ENCODE measurements around the gene PCNT. TPM values are rescaled to one million over a fixed set of nuclear protein-coding genes. Genes with fewer than 3 reads are reported as not detected.

Gene PCNT
- total RNA-seq, 2 experiments from 2014 or later: 46.2 to 46.6 TPM

GRCh38 chr21:46344219-46344915, 20.4 kb downstream of the PCNT start:
- Mint-ChIP-seq H3K4me3 (no peak overlapping the region), H3K4me1 (ENCODE audit: low read depth) (peaks cover 2% of the 10 kb centered on the region), H3K27me3 (no peaks in the 10 kb centered on the region), H3K27ac (no peak overlapping the region), H3K36me3 (ENCODE audit: low read depth) (peaks cover 40% of the 10 kb centered on the region), H3K9me3 (no peaks in the 10 kb centered on the region)
- intact Hi-C loops (cut with micrococcal nuclease): no loop called here
- ATAC-seq: no peak
- ChIA-PET POLR2A (no interaction called here), CTCF (no interaction called here)
- no peak for TF ChIP-seq CTCF (IDR thresholded peaks at IDR 0.05)
- no peak for DNase-seq

- POLR2A ChIA-PET: no interaction called here
- H3K27ac Mint-ChIP-seq: no peak overlapping the region
- peaks cover 2% of the 10 kb centered on the region for H3K4me1 Mint-ChIP-seq (ENCODE audit: low read depth)
- ATAC-seq (no peak), DNase-seq (no peak)
- no peaks in the 10 kb centered on the region for H3K27me3 Mint-ChIP-seq
- no peak for TF ChIP-seq CTCF (IDR thresholded peaks at IDR 0.05)
- no peaks in the 10 kb centered on the region for H3K9me3 Mint-ChIP-seq
- intact Hi-C loops (cut with micrococcal nuclease): no loop called here
- CTCF ChIA-PET: no interaction called here
- peaks cover 35% of the 10 kb centered on the region for H3K36me3 Mint-ChIP-seq (ENCODE audit: low read depth)
- no peak overlapping the region for H3K4me3 Mint-ChIP-seq
Observed at GRCh38 chr21:46345861-46346260, 21.9 kb downstream of the PCNT start.

DNA sequence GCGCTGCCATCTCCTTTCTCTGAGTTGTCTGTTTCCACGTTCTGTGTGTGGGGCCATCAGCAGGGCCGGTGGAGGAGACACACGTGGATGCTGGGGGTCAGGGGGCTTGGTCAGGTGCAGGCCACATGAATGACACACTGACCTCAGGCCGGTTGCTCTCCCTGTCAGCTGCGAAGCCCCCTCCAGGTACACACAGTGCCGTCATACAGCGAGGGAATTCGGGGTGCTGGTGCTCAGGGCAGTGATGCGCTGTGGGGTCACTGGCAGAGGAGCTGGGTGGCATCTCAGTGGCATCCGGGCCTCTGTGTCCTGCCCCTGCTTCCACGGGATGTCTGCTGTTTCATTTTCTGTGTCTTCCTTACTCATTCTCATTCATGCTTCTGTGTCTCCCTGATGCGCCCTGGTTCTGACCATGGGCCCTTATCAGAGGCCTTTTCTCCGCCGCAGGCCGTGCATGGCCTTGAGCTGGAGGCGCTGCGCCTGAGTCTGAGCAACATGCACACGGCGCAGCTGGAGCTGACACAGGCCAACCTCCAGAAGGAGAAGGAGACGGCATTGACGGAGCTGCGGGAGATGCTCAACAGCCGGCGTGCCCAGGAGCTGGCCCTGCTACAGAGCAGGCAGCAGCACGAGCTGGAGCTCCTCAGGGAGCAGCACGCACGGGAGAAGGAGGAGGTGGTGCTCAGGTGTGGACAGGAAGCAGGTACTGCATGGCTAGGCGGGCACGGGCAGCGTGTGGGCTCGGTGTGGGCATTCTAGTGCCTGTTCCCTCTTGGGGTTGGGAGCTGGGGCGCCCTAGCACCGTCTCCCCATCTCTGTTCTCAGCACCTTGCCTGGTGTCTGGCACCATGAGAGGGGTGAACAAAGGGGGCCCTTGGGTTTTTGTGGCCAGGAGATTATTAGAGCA, 22.6 kb downstream of the PCNT start:
- POLR2A ChIA-PET: interaction anchor here (0.9 kb wide), 1 partner anchor 31 kb away, joined by 3 read pairs; no protein-coding TSS in a partner anchor
- CTCF ChIA-PET: no interaction called here

DNA sequence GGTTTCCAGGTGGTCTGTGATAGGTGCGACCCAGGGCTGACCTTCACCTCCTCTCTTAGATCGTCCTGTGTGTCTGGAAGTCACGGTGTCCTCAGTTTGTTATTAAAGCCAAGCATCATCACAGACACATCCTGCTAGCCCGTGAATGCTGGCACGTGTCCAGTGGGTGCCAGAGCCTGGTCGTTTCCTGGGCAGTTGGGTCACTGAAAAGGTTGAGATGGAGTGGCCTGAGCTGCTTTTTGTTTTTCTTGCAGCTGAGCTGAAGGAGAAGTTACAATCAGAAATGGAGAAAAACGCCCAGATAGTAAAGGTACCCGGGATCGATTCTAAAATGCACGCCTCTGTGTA, 23.2 kb downstream of the PCNT start:
- POLR2A ChIA-PET: interaction anchor here (0.9 kb wide), 1 partner anchor 30 kb away, joined by 3 read pairs; no protein-coding TSS in a partner anchor
- Mint-ChIP-seq H3K36me3 (ENCODE audit: low read depth) (peaks cover 43% of the 10 kb centered on the region), H3K27me3 (no peaks in the 10 kb centered on the region), H3K27ac (no peak overlapping the region), H3K9me3 (no peaks in the 10 kb centered on the region), H3K4me3 (no peak overlapping the region), H3K4me1 (ENCODE audit: low read depth) (no peaks in the 10 kb centered on the region)
- CTCF ChIA-PET: no interaction called here
- ATAC-seq (no peak), DNase-seq (no peak)
- TF ChIP-seq CTCF (IDR thresholded peaks at IDR 0.05): no peak
- intact Hi-C loops (cut with micrococcal nuclease): no loop called here

More for the DNA sequence above, 22.6 kb downstream of the PCNT start:
- intact Hi-C loops (cut with micrococcal nuclease): no loop called here
- no peaks in the 10 kb centered on the region for H3K4me1 Mint-ChIP-seq (ENCODE audit: low read depth)
- no peak for TF ChIP-seq CTCF (IDR thresholded peaks at IDR 0.05)
- no peak overlapping the region for H3K4me3 Mint-ChIP-seq
- H3K27me3 Mint-ChIP-seq: no peaks in the 10 kb centered on the region
- peaks cover 39% of the 10 kb centered on the region for H3K36me3 Mint-ChIP-seq (ENCODE audit: low read depth)
- H3K27ac Mint-ChIP-seq: no peak overlapping the region
- no peak for ATAC-seq
- no peaks in the 10 kb centered on the region for H3K9me3 Mint-ChIP-seq
- DNase-seq: no peak
